Stimulated activated CD8-positive, alpha-beta memory T cell treated with anti-CD3 and anti-CD28 coated beads, Interleukin-7, amount 100 ng/mL, for 4 hours (primary cell): ENCODE results near the gene NOTCH1.
A peak's percentile ranks its signal among the peaks of the same experiment; 100 is the strongest.

ENCODE experiments used
- DNase-seq, 2 donors: peaks; one replicate each; pipeline ENCODE4 v3.0.0-alpha.2; 2020; ENCODE audit warnings: low read depth in 2 of 2

Gene NOTCH1

DNA sequence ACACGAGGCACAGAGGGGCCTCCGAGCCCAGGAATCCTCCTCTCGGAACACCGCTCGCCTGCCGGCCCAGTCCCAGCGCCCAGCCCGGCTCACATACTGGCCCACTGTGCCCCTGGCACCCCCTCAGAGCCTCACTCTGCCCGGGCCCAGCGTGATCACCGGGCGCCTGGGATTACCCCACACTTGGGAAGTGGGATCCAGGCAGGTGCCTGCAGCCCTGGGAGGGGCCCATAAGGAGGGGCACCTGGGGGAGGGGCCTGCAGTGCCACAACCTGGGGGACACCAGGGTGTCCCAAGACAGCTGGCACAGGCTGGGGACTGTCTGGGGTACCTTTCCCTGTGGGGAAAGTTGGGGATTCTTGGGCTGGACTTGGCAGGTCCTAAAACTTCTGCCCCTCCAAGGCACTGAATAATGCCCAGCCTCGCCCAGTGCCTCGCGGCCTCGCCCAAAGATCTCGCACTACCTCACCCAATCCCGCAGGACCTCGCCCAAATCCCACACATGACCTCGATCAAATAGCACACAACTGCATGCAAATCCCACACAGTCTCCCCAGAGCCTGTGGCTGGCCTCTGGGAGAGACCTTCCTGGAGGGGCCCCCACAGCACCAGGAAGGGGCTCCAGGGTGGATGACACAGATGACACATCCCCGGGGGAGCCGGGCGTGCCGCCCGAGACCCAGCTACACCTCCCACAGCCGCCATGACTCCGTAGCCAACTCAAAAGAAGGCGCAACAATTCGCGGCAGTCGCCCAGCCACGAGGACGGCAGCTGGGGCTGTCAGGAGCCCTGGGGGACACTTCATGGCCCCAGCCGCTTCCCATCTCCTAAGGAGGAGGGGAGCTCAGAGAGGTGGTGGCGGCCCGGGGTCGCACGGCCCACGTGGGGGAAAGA is 13.7 kb downstream of the NOTCH1 start:
- peak in 1 of 2 donors; percentile 24 for DNase-seq

DNA sequence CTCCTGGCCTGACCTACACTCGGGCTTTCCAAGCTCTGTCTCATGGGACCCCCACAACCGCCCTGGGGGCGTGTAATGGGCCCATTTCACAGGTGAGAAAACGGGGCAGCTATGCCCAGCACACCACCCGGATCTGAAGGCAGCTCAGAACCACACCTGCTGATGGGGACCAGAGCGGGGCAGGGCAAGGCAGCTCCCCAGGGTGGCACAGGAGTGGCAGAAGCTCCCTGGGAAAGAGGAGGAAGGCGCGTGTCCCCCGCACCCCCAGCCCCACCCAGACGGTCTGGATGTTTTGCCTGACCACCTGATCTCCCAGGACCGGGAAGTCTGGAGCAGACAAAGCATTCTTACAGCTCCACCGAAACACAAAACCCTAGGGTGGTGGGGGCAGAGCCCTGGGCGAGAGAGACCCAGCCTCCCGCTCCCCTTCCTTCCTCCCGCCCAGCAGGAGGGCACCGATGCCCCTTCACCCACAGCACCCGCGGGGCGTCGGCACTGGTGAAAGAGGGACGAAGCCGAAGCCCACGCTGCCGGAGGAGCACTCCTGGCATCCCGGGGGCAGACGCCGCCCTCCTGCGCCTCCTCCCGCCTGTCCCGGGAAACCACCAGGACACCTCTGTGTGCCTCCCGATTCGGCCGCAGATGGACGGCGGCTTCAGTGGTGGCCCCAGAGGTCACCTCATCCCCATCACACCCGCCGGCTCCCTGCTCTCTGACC is 14.5 kb downstream of the NOTCH1 start:
- DNase-seq: no peak

DNA sequence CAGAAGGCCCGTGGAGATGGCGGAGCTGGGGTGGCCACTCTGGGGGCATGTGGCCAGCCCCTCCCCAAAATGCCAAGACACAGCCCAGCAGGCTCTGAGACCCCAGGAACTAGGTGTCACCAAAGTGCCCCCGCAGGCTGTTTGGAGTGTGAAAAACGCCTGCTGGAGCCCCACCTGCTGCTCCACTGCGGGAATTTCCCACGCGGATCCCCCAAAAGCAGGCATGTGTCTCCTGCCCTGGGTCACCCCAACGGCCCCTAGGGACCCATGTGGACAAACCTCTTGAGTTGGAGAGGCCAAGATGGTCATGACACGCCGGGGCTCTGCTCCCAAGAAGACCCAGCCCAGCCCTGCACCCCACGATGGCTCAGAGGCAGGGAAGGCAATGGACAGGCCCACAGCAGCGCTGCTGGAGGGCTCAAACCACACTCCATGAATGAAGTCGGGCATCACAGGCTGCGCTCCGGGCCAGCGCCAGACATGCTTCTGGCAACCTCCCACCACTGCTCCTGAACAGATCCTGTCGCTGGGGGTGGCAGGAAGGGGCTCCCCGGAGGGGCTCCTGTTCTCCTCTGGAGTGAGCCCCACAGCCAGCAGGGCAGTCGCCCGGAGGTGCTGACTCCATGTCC is 15.3 kb downstream of the NOTCH1 start:
- DNase-seq: no peak

DNA sequence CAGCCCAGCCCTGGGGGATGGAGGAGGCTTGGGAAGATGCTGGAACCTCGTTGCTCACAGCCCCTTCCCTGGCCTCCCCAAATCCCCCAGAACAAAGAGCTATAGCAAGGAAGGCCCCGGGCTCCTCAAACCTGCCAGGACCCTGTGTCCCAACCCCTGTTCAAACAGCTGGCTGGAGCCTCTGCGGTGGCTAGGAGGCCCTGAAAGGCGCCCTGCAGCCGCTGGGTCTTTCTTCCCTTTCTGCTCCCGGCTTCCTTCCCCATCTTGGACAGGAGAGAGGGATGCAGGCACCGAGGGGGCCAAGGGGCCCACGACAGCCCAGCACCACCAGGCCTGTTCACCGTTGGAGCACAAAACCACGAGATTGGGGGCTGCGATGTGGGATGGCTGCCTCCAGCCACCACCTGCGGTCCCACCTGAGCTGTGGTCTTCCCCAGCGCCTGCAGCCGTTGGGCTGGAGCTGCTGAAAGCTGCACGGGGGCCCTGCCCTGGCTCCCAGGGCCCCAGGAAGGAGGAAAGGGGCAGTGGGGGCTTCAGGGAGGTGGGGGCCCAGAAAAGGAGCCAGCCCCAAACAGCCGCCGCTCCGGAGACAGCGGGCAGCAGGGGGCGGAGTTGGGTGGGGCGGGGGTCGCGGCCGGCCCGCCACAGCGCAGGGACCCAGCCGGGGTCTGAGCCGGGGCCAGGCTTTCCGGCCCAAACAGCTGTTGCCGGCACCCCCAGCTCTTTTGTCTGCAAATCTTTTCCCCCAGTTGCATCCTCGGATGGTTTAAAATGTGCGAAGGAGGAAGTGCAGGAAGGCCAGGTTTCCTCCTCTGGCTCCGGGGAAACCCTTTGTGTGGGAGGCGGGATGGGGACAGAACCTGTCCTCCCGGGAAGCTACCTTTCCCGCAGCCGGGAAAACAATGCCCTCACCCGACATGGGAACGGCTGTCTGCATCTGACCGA is 16.1 kb downstream of the NOTCH1 start:
- DNase-seq: no peak

DNA sequence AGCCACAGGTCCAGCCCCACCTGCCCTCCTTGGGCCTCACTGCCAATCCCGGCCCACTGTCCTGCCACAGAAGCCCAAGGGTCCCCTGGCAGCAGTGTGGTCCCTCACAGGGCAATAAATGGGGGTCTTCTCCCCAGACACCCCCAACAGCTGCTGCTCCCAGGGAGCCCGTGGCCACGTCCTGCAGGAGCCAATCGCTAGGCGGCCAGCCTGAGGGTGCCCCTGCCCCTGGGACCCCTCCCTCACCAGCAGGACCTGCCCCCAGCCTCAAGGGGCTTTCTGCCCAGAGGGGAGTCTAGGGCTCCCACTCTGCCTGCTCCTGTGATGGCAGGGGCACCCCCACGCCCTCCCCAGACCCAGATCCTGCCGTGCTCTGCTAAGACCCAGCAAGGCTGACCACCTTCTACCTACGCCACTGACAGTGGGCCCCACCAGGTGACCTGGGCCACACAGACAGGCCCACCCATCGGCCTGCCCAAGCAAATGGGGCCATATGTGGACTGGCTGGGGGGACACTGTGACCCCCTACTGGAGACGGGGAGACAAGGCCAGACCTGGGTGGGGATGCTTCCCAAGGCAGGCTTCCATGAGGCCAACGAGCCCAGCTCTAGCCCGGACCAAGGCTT is 17.0 kb downstream of the NOTCH1 start:
- DNase-seq: no peak

DNA sequence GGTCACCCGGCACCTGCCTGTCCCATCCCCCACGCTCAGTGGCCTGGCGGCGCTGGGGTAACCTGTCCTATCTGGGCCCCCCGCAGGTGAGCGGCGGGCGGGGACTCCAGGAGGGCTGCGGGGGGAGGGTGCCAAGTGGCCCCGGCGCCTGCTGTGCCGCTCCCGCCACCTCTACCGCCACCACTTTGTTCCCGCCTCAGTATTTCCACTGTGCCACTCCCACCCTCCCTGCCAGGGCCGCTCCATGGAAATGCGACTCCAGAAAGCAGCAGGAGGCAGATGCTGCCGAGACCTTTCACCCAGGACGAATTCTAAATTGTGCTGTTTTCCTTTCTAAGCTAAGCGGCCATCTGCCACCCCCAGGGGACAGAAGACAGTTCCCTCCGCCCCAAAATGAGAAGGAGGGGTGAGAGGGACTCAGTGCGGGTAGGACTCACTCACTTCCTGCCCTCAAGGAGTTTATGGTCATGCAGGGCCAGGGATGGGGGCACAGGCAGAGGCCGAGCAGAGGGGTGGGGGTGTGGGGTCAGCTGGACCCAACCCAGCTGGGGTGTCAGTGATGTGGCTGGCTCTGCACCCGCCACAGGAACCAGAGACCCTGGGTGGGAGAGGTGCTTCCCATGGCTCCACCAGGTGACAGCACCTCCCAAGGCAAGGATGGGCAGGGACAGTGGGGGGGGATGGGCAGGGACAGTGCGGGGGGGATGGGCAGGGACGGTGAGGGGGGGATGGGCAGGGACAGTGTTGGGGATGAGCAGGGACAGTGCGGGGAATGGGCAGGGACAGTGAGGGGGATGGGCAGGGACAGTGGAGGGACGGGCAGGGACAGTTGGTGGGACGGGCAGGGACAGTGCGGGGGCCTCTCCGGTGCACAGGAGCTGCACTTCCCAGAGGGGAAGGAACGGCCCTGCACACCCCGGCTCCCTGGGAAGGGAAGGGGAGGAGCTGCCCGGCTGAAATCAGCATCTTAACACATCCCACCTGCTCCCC is 17.8 kb downstream of the NOTCH1 start:
- no peak for DNase-seq

DNA sequence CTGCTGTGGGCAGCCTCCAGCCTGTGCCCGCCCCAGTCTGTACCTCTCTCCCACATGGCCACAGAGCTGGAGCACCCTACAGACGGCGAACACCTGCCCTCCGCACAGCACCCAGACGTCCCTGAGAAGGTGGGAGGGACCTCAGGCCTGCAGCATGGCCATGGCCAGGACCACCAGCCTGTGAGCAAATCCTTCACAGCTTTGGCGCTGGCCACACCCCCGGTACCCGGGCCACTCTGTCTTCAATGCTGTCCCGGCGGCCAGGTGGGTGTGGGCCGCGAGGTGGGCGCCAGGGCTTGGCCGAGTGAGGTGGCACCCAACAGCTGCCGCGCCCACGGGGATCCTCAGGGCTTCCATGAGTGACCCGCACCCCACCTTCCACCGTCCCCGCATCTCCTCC is 18.7 kb downstream of the NOTCH1 start:
- DNase-seq: no peak

DNA sequence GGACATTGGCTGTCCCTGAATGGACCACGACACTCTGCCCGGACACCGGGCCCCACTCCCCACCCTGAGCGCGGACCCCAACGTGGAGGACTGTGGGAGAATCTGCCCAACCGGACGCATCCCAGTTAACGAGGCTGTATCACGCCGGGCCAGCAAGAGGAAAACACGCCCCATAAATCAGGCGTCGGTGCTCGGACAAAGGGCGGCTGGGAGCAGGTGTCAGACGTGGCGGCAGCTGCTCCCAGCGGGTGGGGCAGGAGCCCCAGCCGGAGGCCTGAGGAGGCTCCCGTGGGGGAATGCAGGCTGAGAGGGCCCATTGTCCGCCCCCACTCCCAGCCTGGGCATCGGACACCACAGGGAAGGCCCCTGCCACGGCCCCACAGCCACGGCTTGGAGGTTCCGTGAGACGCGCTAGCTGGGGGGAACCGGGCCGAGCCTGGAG is 19.2 kb downstream of the NOTCH1 start:
- no peak for DNase-seq

DNA sequence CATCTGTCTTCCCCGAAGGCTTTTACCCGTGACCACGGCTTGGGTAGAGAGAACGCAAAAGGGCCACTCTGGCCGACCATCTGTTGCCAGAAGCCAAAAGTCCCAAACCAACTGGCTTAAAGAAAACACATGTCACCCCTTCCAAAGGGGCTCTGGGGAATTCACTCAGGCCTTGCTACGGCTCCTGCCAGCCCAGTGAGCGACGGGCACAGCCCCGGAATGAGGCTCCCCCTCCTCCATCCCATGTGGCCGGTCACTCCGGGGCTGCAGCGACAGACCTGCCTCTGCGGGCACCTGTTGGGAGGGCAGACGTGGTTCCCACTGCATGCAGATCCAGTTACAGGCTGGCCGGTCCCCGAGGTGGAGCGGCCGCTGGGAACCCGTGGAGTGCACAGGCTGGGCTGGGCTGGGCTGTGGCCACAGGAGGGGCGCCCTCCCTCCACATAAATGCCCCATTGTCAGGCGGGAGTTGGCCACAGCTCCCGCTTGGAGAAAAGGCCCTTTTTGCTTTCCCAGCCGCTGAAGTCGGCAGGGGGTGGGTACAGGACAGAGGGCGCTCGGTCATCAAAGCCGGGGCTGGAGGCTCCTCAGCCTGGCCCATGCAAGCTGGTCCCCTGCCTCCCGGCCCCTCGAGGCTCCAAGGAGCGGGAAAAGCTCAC is 19.9 kb downstream of the NOTCH1 start:
- DNase-seq: no peak

DNA sequence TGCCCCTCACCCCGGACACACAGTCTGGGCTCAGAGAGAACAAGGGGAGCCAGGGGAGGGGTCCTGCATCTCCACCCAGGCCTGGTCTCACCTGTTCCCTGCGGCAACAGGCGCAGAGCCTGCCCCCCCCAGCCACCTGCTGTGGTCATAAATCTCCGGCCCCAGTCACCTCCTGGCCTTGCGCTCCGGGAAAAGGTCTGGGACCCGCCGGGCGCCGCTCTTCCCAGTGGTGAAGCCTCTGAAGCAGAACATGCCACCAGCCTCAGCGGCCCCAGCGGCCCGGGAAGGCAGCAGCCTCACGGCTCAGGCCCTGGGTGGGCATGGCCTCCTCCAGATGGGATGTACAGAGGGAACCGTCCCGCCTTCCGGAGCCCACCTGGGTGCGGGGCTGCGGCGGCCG is 20.6 kb downstream of the NOTCH1 start:
- no peak for DNase-seq

DNA sequence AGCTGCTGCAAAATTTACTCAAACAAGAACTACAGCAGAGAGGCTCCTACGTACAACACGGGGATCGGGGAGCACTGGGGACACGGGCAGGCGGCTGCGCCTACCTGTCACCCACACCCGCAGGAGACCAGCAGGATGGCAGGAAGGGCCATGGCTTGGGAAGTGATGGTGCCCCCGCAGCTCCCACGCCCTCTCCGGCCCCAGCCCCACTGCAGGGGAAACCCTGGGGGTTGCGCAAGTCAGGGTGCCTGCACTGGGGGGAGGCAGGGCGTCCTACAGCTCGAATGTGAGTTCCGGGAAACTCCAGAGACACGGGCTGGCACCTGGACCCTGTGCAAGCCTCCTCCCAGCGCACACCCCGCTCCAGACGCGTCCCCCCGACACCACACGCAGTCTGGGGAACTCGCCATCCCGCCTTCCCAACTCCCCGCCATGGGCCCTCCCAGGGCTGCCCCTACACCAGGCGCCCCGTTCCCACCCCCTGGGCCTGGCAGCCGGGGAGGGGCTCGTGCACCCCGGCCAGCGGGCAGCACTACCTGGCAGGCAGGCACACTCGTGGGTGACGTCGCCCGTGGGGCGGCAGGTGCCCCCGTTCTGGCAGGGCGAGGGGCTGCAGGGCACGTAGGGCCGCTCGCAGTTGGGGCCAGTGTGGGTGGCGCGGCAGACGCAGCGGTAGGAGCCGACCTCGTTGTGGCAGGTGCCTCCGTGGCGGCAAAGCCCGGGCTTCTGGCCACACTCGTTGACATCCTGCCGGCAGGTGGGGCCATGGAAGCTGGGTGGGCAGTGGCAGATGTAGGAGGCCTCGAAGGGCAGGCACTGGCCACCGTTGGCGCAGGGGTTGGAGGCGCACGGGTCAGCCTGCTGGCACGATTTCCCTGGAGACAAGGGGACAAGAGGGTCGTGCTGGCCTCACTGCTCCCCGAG is 23.3 kb downstream of the NOTCH1 start:
- no peak for DNase-seq

DNA sequence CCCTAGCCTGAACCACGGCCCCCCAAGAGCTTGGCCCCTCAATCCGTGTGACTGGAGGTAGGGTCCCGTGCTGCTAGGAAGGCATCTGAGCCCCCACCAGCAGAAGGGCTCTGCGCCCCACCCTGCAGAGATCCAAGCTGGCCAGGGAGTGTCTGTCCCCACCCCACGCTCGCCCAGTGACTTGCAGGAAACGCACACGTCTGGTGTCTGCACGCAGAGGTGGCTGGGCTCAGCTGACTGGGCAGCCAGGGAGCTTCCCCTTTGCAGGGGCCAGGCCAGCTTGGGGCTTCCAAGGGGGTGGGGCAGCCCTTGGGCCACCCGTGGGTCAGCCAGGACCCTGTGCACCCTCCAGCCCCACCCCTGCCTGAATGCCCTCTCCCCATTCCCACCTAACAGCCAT is 24.3 kb downstream of the NOTCH1 start:
- no peak for DNase-seq

DNA sequence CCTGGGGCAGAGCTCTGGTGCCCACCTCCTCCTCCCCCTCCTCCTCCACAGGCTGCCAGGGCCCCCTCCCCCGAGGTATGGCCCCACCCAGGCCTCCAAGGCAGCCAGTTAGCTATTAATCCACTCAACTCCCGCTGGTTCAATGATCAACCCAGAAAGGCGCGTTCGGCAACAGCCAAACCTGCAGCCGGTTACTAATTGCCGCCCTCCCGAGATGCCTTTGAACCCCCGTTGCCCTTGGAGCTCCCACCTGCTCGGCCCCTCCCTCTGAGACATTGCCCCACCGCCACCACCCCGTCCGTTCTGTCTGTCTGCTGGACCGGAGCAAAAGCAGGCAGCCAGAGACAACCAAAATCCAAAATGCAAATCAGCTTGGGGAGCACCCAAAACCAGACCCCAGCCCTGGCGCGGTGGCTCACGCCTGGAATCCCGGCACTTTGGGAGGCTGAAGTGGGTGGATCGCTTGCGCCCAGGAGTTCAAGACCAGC is 25.8 kb downstream of the NOTCH1 start:
- no peak for DNase-seq

DNA sequence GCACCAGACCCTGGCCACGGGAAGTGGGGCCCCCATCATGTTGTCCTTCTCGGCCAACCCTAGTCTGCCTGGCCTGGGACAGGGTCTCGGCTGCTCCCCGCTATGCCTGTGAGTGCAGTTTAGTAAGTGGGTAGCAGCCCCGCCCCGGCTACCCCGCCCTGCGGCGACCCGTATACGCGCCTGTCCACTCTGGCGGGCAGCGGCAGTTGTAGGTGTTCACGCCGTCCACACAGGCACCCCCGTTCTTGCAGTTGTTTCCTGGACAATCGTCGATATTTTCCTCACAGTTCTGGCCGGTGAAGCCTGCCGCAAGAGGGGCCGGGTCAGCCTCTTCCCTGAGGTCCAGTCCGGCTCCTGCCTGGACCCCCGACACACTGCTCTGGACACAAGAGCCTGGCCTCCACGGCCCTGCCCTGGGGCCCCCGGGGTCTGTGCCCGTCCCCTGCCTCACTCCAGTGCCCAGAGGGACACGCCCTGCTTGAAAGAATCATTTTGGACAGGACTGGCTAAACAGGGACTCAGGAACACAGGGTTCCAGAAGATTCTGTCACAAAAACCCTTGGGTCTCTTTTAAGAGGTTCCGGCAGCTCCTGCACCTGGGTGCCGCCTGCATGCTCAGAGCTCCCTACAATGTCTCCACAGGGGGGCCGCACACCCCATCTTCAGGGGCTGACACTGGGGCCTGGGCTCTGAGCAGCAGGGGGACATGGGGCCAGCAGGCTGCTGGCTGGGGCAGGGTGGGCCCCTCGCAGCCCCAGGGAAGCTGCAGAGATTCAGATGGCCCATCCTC is 26.4 kb downstream of the NOTCH1 start:
- no peak for DNase-seq

DNA sequence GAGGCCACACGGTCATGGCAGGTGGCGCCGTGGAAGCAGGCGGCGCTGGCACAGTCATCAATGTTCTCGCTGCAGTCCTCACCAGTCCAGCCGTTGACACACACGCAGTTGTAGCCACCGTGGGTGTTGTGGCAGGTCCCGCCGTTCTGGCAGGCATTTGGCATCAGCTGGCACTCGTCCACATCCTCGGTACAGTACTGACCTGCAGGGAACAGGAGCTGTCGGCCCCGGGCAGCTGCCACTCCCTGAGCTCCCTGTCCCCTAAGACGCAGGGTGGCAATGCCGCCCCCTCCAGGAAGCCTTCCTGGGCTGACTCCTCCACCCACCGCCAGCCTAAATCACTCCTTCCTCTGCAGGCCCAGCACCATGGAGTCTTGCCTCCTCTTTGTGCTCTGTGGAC is 27.2 kb downstream of the NOTCH1 start:
- no peak for DNase-seq

DNA sequence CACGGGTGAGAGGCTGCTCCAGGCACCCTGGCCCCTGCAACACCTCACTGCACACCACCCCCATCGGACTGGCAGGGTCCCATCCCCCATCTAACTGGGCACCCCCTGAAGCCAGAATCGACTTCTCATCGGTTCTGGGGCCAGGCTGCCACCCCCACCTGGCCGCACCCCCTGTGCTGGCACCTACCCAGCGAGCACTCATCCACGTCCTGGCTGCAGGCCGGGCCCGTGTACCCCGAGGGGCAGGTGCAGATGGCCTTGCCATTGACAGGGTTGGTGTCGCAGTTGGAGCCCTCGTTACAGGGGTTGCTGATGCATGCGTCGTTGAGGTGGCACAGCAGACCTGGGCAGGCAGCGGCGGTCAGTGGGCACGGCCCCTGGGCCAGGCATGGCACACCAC is 27.9 kb downstream of the NOTCH1 start:
- DNase-seq: no peak
